Renal pelvis (tissue), 4 donors: Measurements from ENCODE around the gene ROCK2. TPM values are rescaled to one million over a fixed set of nuclear protein-coding genes. Genes with fewer than 3 reads are reported as not detected.

Experiments used
- DNase-seq: peaks from one replicate; pipeline ENCODE4 v3.0.0-alpha.2; 2013
- polyA plus RNA-seq, 3 donors: library from polyadenylated mRNA; unstranded; fragments of 120-200 nt; gene quantifications; one replicate each; pipeline ENCODE4 v1.2.1, GENCODE V29; 2013; ENCODE audit not compliant: insufficient read length in 3 of 3

The ROCK2 gene
- polyA plus RNA-seq, 3 donors: 33.0 to 40.8 (median 35.1) TPM

DNA sequence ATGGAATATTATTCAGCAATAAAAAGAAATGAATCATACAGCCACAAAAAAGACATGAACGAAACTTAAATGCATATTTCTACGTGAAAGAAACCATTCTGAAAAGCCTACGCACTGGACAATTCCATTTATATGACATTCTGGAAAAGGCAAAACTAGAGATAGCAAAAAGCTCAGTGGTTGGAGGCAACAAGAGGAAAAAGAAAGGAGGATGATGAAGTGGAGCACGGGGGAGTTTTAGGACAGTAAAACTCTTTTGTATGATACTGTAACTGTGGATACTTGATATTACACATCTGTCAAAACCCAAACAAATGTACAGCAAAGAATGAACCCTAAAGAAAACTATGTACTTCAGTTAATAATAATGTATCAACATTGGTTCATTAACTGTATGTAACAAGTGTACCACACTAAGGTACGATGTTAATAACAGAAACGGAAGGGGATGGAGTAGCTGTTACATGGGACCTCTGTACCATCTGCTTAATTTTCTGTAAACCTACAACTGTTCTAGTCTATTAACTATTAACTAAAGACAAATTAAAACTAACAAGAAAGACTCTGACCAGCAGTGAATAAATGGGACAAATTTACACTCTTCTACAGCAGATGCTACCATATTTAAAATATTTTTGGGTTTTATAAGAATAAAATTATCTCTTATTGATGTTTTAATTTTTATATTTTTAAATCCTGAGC lies 31.5 kb downstream of the ROCK2 start:
- DNase-seq: no peak

GRCh38 chr2:11311543-11311942 lies 32.9 kb downstream of the ROCK2 start:
- no peak for DNase-seq

- no peak for DNase-seq
Measured at GRCh38 chr2:11310212-11310611, 34.2 kb downstream of the ROCK2 start.

DNA sequence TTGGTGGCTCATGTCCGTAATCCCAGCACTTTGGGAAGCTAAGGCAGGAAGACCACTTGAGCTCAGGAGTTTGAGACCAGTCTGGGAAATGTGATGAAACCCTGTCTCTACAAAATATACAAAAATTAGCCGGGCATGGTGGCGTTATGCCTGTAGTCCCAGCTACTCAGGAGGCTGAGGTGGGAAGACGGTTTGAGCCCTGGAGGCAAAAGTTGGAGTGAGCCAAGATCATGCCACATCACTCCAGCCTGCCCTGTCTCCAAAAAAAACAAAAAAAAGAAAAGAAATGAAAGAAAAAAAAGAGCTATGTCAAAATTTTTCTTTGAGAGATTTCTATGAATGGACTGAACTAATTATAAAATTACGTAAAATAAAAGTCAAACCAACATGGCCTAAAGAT lies 34.7 kb downstream of the ROCK2 start:
- no peak for DNase-seq

DNA sequence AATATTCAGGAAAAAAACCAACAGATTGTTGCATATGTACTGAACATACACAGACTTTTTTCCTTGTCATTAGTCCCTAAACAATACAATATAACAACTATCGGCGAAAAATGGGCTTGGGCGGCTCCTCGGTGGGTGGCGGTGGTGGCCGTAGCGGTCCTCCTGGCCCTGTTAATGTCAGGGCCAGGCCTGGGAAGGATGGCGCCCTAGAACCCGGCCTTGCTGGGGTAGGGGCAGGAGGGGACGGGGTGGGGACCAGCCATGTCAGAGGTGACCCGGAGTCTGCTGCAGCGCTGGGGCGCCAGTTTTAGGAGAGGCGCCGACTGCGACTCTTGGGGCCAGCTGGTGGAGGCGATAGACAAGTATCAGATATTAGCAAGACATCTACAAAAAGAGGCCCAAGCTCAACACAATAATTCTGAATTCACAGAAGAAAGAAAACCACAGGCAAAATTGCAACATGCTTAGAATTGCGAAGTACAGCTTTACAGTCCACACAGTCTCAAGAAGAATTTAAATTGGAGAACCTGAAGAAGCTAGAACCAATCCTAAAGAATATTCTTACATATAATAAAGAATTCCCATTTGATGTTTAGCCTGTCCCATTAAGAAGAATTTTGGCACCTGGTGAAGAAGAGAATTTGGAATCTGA lies 36.5 kb downstream of the ROCK2 start:
- DNase-seq: no peak

DNA sequence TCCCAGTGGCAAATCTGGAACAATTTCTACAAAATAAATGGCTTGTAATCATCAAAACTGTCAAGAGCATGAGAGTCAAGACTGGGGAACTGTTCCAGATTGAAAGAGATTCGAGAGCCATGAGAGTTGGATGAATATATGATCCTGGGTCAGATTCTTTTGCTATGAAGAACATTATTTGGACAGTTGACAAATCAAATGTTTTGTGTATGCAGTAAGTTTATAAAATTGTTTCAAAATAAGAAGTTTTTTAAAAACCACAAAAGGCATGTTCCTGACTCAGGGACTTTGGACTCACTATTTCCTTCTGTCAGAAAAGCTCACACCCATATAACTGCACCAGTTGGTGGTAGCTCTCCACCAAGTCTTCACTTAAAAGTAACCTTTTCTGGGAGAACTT lies 38.5 kb downstream of the ROCK2 start:
- no peak for DNase-seq

GRCh38 chr2:11305338-11305737 lies 39.1 kb downstream of the ROCK2 start:
- no peak for DNase-seq

DNA sequence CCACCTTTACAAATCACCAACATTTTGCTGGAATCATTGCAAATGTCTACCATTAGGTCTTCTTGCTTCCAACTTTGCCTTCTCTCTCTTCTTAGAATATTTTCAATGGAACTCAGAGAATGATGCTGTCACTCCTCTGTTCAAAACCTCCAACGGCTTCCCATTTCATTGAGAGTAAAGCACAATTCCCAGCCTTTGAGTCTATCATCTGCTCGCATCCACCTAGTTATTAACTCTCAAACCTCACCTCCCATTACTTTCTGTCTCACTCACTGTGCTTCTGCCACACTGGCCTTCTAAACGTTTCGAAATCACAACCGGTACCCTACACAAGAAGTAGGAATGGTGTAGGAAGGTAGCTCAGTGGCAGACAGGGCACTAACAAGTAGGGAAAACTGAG lies 40.0 kb downstream of the ROCK2 start:
- no peak for DNase-seq

DNA sequence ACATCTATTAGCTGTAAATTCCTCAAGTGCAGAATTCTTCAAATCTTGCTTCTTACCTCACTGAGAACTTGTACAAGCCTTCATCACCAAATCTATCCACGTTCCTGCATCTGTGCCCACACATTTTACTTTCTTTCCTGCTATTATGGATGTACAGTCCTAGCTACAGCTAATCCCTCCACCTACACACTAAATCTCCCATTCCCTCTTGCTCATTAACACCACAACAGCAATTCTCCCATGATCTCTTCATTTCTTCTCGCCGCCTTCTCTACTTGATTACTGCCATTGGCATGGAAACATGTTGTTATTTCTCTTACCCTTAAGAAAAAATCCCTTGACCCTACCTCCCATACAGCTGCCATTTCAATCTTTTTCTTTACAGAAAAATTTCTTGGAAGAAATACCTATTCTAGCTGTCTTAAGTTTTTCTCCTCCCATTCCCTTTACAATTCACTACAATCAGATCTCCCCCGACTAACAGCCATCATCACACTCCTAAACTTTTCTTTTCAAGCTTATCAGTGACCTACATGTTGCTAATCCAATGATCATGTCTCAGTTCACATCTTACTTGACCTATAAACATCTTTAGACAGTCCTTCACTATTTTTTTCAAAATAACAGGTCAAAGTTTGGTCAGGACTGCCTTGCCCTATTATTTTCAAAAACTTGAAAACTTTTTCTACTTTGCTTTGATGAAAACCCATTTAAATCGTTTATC lies 41.0 kb downstream of the ROCK2 start:
- no peak for DNase-seq

- DNase-seq: no peak
Measured at GRCh38 chr2:11299439-11299838, 45.0 kb downstream of the ROCK2 start.

DNA sequence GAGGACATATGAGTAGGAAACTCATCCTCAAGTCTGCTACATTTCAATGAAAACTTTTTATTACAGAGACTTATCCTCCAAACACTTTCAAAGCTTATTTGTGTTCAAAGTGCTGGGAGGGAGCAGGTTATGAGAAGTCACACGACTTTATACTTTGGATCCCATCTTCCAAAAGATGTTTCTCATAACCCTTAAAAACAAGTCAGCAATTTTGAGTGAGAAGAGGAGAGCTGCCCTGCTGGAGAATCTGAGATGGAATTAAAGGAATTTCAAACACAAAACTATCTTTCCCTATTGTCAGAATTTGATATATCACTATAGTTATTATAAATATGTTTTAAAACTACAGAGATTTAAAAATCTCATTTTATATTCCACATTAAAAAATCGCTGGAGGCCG lies 45.8 kb downstream of the ROCK2 start:
- no peak for DNase-seq

DNA sequence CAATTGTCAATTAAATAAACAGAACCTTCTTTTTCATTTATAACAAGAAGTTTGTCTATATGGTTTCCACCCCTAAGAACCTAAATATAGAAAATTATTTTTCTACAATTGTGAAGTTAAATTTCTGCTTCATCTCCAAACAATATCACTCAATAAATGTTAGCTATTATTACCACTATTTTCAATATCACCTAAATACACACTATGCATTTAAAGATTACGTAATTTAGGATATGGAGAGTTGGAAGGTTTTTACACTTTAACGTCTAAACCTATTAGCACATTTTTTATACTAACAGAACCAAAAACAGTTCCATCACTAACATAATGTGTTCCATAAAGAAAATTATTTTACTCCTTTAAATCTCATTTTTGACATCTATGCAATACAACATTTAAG lies 48.0 kb downstream of the ROCK2 start:
- DNase-seq: no peak

GRCh38 chr2:11292464-11293255 lies 51.8 kb downstream of the ROCK2 start:
- no peak for DNase-seq

DNA sequence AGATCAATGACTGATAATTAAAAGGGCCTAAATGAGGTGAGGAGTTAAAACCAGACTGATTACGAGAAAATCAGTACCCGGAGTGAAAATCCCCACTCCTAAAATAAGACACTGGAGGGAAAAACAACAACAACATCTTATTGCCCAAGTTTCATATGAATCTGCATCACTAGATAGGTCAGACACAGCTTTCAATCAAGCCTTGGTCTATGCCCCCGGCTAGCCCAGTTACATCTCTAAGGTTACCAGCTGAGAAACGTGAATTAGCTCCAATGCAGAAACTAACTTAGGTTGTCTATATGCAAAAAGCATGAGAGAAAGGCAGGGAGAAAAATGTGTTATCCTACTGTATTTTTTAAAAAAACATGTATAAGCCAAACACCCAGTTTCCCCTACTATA lies 53.7 kb downstream of the ROCK2 start:
- no peak for DNase-seq

GRCh38 chr2:11290211-11290610 lies 54.2 kb downstream of the ROCK2 start:
- no peak for DNase-seq

GRCh38 chr2:11288431-11288830 lies 56.0 kb downstream of the ROCK2 start:
- no peak for DNase-seq

- no peak for DNase-seq
Measured at GRCh38 chr2:11286749-11287148, 57.7 kb downstream of the ROCK2 start.

- DNase-seq: no peak
Measured at GRCh38 chr2:11286323-11286722, 58.1 kb downstream of the ROCK2 start.

GRCh38 chr2:11285499-11285898 lies 58.9 kb downstream of the ROCK2 start:
- no peak for DNase-seq

- no peak for DNase-seq
Measured at GRCh38 chr2:11281186-11281585, 63.2 kb downstream of the ROCK2 start.

GRCh38 chr2:11280713-11281112 lies 63.7 kb downstream of the ROCK2 start:
- DNase-seq: no peak

GRCh38 chr2:11279398-11279797 lies 65.0 kb downstream of the ROCK2 start:
- no peak for DNase-seq
